ENCODE measurements around the gene SHISAL2B. TPM values are rescaled to one million over a fixed set of nuclear protein-coding genes. Genes with fewer than 3 reads are reported as not detected.
"Not testable (repeated sequence)": the region's sequence is repeated elsewhere in the genome, so short reads cannot be mapped to it uniquely, and the experiment has no call there.

The SHISAL2B gene
- total and polyA plus RNA-seq, 2 donors (not counting 3 experiments of a cell fraction or from before 2014, with no cell fraction given) = not detected

- H3K9me3 ChIP-seq (replicated peaks; ENCODE audit: control insufficient read depth, insufficient read depth, low read length) = no peaks in the 10 kb centered on the region
- H3K4me2 ChIP-seq (ENCODE audit: insufficient read depth, low read length) = no peak overlapping the region
- H3K36me3 ChIP-seq (ENCODE audit: control insufficient read depth in 2 of 2, extremely low read depth in 1 of 2, insufficient read depth in 2 of 2, low read length in 2 of 2) = no peaks in the 10 kb centered on the region
- intact Hi-C loops (cut with micrococcal nuclease) = no loop called here
- H2AFZ ChIP-seq (ENCODE audit: low read depth, low read length) = no peak overlapping the region
- H3K79me2 ChIP-seq (ENCODE audit: control insufficient read depth, insufficient read depth, low read length) = no peaks in the 10 kb centered on the region
- TF ChIP-seq FOS (IDR thresholded peaks at IDR 0.05; ENCODE audit: borderline replicate concordance, insufficient read depth, low read length) (no peak), MAX (IDR thresholded peaks at IDR 0.05; ENCODE audit: insufficient read depth, insufficient read length) (no peak), POLR2A (IDR thresholded peaks at IDR 0.05; ENCODE audit: low read depth, low read length) (no peak), POLR2AphosphoS5 (IDR thresholded peaks at IDR 0.05; ENCODE audit: insufficient read depth, low read depth, low read length) (no peak)
- ChIA-PET CTCF (no interaction called here), POLR2A (no interaction called here)
- dilution Hi-C loops (cut with MboI; ENCODE audit: extremely low pct_ligation_motif_present, low sequenced_read_pairs) = no loop called here
- H3K9ac ChIP-seq (replicated peaks; ENCODE audit: extremely low read depth, insufficient read depth, low read length) = no peak overlapping the region
- no peaks in the 10 kb centered on the region for H3K9me1 ChIP-seq (replicated peaks; ENCODE audit: control insufficient read depth, extremely low read depth, insufficient read depth, low read length)
- FAIRE-seq = no peak
- no TSS peak for BruUV-seq (replicated peaks)
- no peaks in the 10 kb centered on the region for H3K4me1 ChIP-seq (ENCODE audit: control insufficient read depth, extremely low read depth, insufficient read depth, low read length)
- no peaks in the 10 kb centered on the region for H4K20me1 ChIP-seq (replicated peaks; ENCODE audit: control insufficient read depth, extremely low read depth, insufficient read depth, low read length)
- DNase-seq (ENCODE audit: low read depth, low spot score) = no peak
- peaks cover 2 to 31% of the 10 kb centered on the region in 2 experiments for H3K27me3 ChIP-seq (ENCODE audit: control insufficient read depth in 2 of 2, insufficient read depth in 2 of 2, low read length in 2 of 2)
- H3K4me3 ChIP-seq (replicated peaks in 1 of 3; ENCODE audit: insufficient read depth in 1 of 3, low read depth in 1 of 3, low read length in 3 of 3) = no peak overlapping the region
- no peak overlapping the region for H3K27ac ChIP-seq (ENCODE audit: insufficient read depth, low read depth, low read length)
These were observed 10.5 kb downstream of the SHISAL2B start for GRCh38 chr5:64700765-64701164.

DNA sequence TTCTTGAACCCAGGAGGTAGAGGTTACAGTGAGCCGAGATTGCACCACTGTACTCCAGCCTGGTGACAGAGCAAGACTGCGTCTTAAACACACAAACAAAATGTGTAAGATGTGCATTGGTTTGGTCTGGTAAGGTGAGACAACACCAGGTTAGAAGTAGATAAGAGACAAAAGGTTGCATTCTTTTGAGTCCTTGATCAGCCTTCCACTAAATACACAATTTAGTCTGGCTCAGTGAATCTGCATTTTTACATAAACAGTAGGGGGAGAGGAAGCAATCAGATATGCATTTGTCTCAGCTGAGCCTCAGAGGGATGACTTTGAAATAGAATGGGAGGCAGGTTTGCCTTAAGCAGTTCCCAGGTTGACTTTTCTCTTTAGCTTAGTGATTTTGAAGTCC is 15.8 kb downstream of the SHISAL2B start:
- H3K9me1 ChIP-seq (replicated peaks; ENCODE audit: control insufficient read depth, extremely low read depth, insufficient read depth, low read length); intact Hi-C loops (cut with micrococcal nuclease); BruUV-seq (replicated peaks); H3K27ac ChIP-seq (ENCODE audit: insufficient read depth, low read depth, low read length); FAIRE-seq; H3K9ac ChIP-seq (replicated peaks; ENCODE audit: extremely low read depth, insufficient read depth, low read length); H3K4me1 ChIP-seq (ENCODE audit: control insufficient read depth, extremely low read depth, insufficient read depth, low read length); POLR2A ChIA-PET; H2AFZ ChIP-seq (ENCODE audit: low read depth, low read length); H3K4me2 ChIP-seq (ENCODE audit: insufficient read depth, low read length); H3K4me3 ChIP-seq (replicated peaks in 1 of 3; ENCODE audit: insufficient read depth in 1 of 3, low read depth in 1 of 3, low read length in 3 of 3); H3K9me3 ChIP-seq (replicated peaks; ENCODE audit: control insufficient read depth, insufficient read depth, low read length); H3K79me2 ChIP-seq (ENCODE audit: control insufficient read depth, insufficient read depth, low read length); dilution Hi-C loops (cut with MboI; ENCODE audit: extremely low pct_ligation_motif_present, low sequenced_read_pairs); H4K20me1 ChIP-seq (replicated peaks; ENCODE audit: control insufficient read depth, extremely low read depth, insufficient read depth, low read length); H3K36me3 ChIP-seq (ENCODE audit: control insufficient read depth in 2 of 2, extremely low read depth in 1 of 2, insufficient read depth in 2 of 2, low read length in 2 of 2); DNase-seq (ENCODE audit: low read depth, low spot score): not testable (repeated sequence)
- peaks cover 4 to 26% of the 10 kb centered on the region in 2 experiments for H3K27me3 ChIP-seq (ENCODE audit: control insufficient read depth in 2 of 2, insufficient read depth in 2 of 2, low read length in 2 of 2)
- CTCF ChIA-PET = interaction anchor here (0.9 to 1.2 kb wide), 2 partner anchors 14 to 27 kb away, joined by 3 read pairs; no protein-coding TSS in a partner anchor

Measured in endothelial cell of umbilical vein (primary cell).